GM12878 (cell line): ENCODE data around the gene EFCAB7. TPM values are rescaled to one million over a fixed set of nuclear protein-coding genes. Genes with fewer than 3 reads are reported as not detected.

ENCODE experiments used
- ATAC-seq: fragments of 200-7000 bp; cut with Tn5 transposase; 3 replicates; pipeline ENCODE4 v1.9.1; 2020; ENCODE audit warnings: mild to moderate bottlenecking, moderate library complexity
- BruUV-seq: library from RNA; stranded (reverse); fragments of 400-500 nt; replicated peaks from 2 replicates; lab custom pipeline; 2021; lab: Mats Ljungman, UMichigan
- CTCF ChIA-PET: fragments of 300-600 bp; sonication (Branson Sonifier 250); formaldehyde crosslinking; extraction: SDS; loops from one replicate; lab custom pipeline; 2021; ENCODE audit warnings: inconsistent platforms; lab: Yijun Ruan, JAX
- POLR2A ChIA-PET: fragments of 350-600 bp; formaldehyde crosslinking; extraction: SDS; loops from one replicate; lab custom pipeline; 2021; ENCODE audit warnings: inconsistent platforms; lab: Charles Lee
- RAD21 ChIA-PET: fragments of 300-600 bp; sonication (Branson Sonifier 250); formaldehyde crosslinking; loops from one replicate; lab custom pipeline; 2023; ENCODE audit warnings: antibody characterized with exemption; ENCODE audit not compliant: unreplicated experiment; lab: Charles Lee
- SMC1A ChIA-PET: fragments of 300-600 bp; sonication (Branson Sonifier 250); formaldehyde crosslinking; loops from one replicate; lab custom pipeline; 2023; ENCODE audit not compliant: unreplicated experiment, uncharacterized antibody; lab: Charles Lee
- DNase-seq: peaks from one replicate; pipeline ENCODE4 v3.0.0-alpha.2; 2011; ENCODE audit warnings: low read depth, low spot score
- FAIRE-seq: peaks from 3 replicates; lab custom pipeline; 2011; peaks lifted over from hg19 to GRCh38; lab: Jason Lieb, UNC
- H2AFZ ChIP-seq: 2 replicates; pipeline ENCODE4 v1.6.0; 2011; ENCODE audit warnings: low read depth, low read length, control low read depth; ENCODE audit not compliant: control insufficient read depth
- H3K27ac ChIP-seq: 2 replicates; pipeline ENCODE4 v1.5.1; 2011; ENCODE audit warnings: control low read depth; ENCODE audit not compliant: control insufficient read depth, insufficient read depth
- H3K27me3 ChIP-seq, 2 experiments: replicated peaks in 1 of 2; 2 replicates each; pipeline versions ENCODE4 v1.6.0 to v1.6.1; 2011; ENCODE audit warnings: low read length in 1 of 2; ENCODE audit not compliant: control insufficient read depth in 2 of 2, insufficient read depth in 2 of 2
- H3K36me3 ChIP-seq, 2 experiments: 2 replicates each; pipeline ENCODE4 v1.5.1; 2011; ENCODE audit warnings: low read length in 1 of 2; ENCODE audit not compliant: control insufficient read depth in 2 of 2, insufficient read depth in 2 of 2
- H3K4me1 ChIP-seq: 2 replicates; pipeline ENCODE4 v1.6.1; 2011; ENCODE audit warnings: mild to moderate bottlenecking, low read length, moderate library complexity, mixed read lengths; ENCODE audit not compliant: control insufficient read depth, insufficient read depth
- H3K4me2 ChIP-seq: 2 replicates; pipeline ENCODE4 v1.6.0; 2011; ENCODE audit warnings: control low read depth; ENCODE audit not compliant: control insufficient read depth, insufficient read depth
- H3K4me3 ChIP-seq: fragments of 200-600 bp; sonication (generic); 2 replicates; pipeline ENCODE4 v1.5.1; 2016
- H3K79me2 ChIP-seq: 2 replicates; pipeline ENCODE4 v1.6.0; 2011; ENCODE audit warnings: low read length; ENCODE audit not compliant: control insufficient read depth, insufficient read depth
- H3K9ac ChIP-seq: 2 replicates; pipeline ENCODE4 v1.8.0; 2011; ENCODE audit warnings: low read length, control low read depth, mixed read lengths; ENCODE audit not compliant: control insufficient read depth, insufficient read depth
- H3K9me3 ChIP-seq: replicated peaks from 3 replicates; pipeline ENCODE4 v1.5.1; 2011; ENCODE audit warnings: mild to moderate bottlenecking, low read length; ENCODE audit not compliant: control insufficient read depth, insufficient read depth
- H4K20me1 ChIP-seq: 2 replicates; pipeline ENCODE4 v1.6.0; 2011; ENCODE audit not compliant: control insufficient read depth, insufficient read depth
- GABPA ChIP-seq: IDR thresholded peaks from 2 replicates; pipeline ENCODE4 v1.6.1; 2014; ENCODE audit warnings: antibody characterized with exemption, low read depth, mild to moderate bottlenecking, inconsistent platforms
- IKZF2 ChIP-seq, 2 experiments: fragments of 450-650 bp; IDR thresholded peaks; 2 replicates each; pipeline ENCODE4 v1.6.1; 2017; ENCODE audit warnings: mild to moderate bottlenecking in 2 of 2, moderate library complexity in 2 of 2
- IRF4 ChIP-seq: IDR thresholded peaks from 2 replicates; pipeline ENCODE4 v1.6.1; 2011; ENCODE audit warnings: low read depth, low read length
- KDM1A ChIP-seq: fragments of 200-600 bp; sonication (generic); IDR thresholded peaks from 2 replicates; pipeline ENCODE4 v1.6.1; 2016; ENCODE audit warnings: borderline replicate concordance
- MAX ChIP-seq: IDR thresholded peaks from 2 replicates; pipeline ENCODE4 v1.6.1; 2012; ENCODE audit warnings: low read depth, low read length, improper control_type of control experiment
- PAX8 ChIP-seq: fragments of 450-650 bp; IDR thresholded peaks from 2 replicates; pipeline ENCODE4 v1.6.1; 2017; ENCODE audit warnings: mild to moderate bottlenecking, moderate library complexity
- POLR2AphosphoS2 ChIP-seq: IDR thresholded peaks from 2 replicates; pipeline ENCODE4 v1.6.1; 2011; ENCODE audit warnings: low read depth, mild to moderate bottlenecking, low read length, improper control_type of control experiment, moderate library complexity
- POLR2AphosphoS5 ChIP-seq: IDR thresholded peaks from 2 replicates; pipeline ENCODE4 v1.6.1; 2011; ENCODE audit warnings: mild to moderate bottlenecking, low read length, inconsistent platforms
- ZBTB40 ChIP-seq: fragments of 450-650 bp; IDR thresholded peaks from 2 replicates; pipeline ENCODE4 v1.6.1; 2016; ENCODE audit warnings: mild to moderate bottlenecking, moderate library complexity, borderline replicate concordance
- ZNF24 ChIP-seq: fragments of 450-650 bp; IDR thresholded peaks from 2 replicates; pipeline ENCODE4 v1.6.1; 2017; ENCODE audit warnings: antibody characterized with exemption, mild to moderate bottlenecking
- ZNF622 ChIP-seq: fragments of 450-650 bp; IDR thresholded peaks from 2 replicates; pipeline ENCODE4 v1.6.1; 2017; ENCODE audit warnings: mild to moderate bottlenecking, inconsistent platforms
- WGBS: methylation state at CpG from one replicate; pipeline ENCODE4 v1.1.6; 2016; ENCODE audit warnings: low lambda C conversion rate; ENCODE audit not compliant: insufficient replicate concordance, insufficient coverage; ENCODE audit errors: missing lambda C conversion rate; 5-methylcytosine and 5-hydroxymethylcytosine counted together
- in situ Hi-C: fragments of 300-500 bp; cut with MboI; formaldehyde crosslinking; loops from 9 replicates; pipeline ENCODE4 v1.14.3; 2018; ENCODE audit warnings: mixed read lengths
- intact Hi-C: fragments of 100-400 bp; cut with micrococcal nuclease; formaldehyde crosslinking; loops from one replicate; pipeline ENCODE4 v1.14.2; 2022; ENCODE audit not compliant: unreplicated experiment
- polyA plus RNA-seq, 11 experiments: library from polyadenylated mRNA; depleted of rRNA in 4 of 11; unstranded in 6 of 11; stranded (reverse) in 5 of 11; fragments of >200 nt; fragmentation: Nextera tagmentation in 4 of 11; fragmentation: Illumina TruSeq in 1 of 11; extraction: Ambion mirVana in 4 of 11; extraction: Trizol in 1 of 11; gene quantifications; 1 replicate in 1 of 11; 2 replicates in 10 of 11; pipeline versions ENCODE4 v1.2.1 to v1.2.3, GENCODE V29; 2011 to 2016; ENCODE audit warnings: inconsistent platforms in 2 of 11, missing spikeins in 2 of 11, low read depth in 1 of 11
- total RNA-seq, 4 experiments: library from RNA; depleted of rRNA in 3 of 4; stranded (reverse); fragments of >200 nt in 3 of 4; fragmentation: Illumina TruSeq in 1 of 4; extraction: Trizol in 1 of 4; gene quantifications; 2 replicates each; pipeline versions ENCODE4 v1.2.1 to v1.2.3, GENCODE V29; 2013 to 2021
- TF ChIP-seq, protein P1 (sequence below): fragments of 150-350 bp; IDR thresholded peaks from 2 replicates; pipeline ENCODE4 v1.6.1; 2014; ENCODE audit warnings: mild to moderate bottlenecking, low read depth, low read length

Gene EFCAB7
- total and polyA plus RNA-seq, 10 of the 15 experiments (the other 5 are each of a cell fraction or from before 2014, with no cell fraction given): 4.4 to 9.8 (median 5.7) TPM

- DNase-seq: no peak
- no peak overlapping the region for H3K4me3 ChIP-seq
- ChIA-PET CTCF (interaction anchor here (0.9 to 1.8 kb wide), 4 partner anchors 10 to 49 kb away, joined by 3 to 5 read pairs (median 4); partner anchors contain the start of gene PGM1), POLR2A (no interaction called here)
- BruUV-seq: no TSS peak
- FAIRE-seq: no peak
- H2AFZ ChIP-seq: no peak overlapping the region
- H3K27ac ChIP-seq: no peak overlapping the region
- TF ChIP-seq POLR2AphosphoS2 (no peak), KDM1A (no peak), GABPA (no peak)
- TF ChIP-seq, all 136 proteins: peak for 0
- Histone ChIP-seq H3K79me2 (peaks cover 3% of the 10 kb centered on the region), H3K9ac (no peak overlapping the region), H3K4me1 (peaks cover 8% of the 10 kb centered on the region), H3K4me2 (no peak overlapping the region), H4K20me1 (peaks cover 3% of the 10 kb centered on the region; the same call in 1 of the 2 replicates), H3K36me3 (peaks cover 0 to 2% of the 10 kb centered on the region in 2 experiments; a peak in 1 of 4 replicates), H3K27me3 (no peaks in the 10 kb centered on the region), H3K9me3 (no peaks in the 10 kb centered on the region)
- ChIA-PET SMC1A (interaction anchor here (0.9 kb wide), 1 partner anchor 281 kb away, joined by 3 read pairs; no protein-coding TSS in a partner anchor), RAD21 (no interaction called here)
- intact Hi-C loops: no loop called here
- ATAC-seq: no peak
- in situ Hi-C loops: loop anchor here (5.0 kb wide), 1 partner anchor 535 kb away; no protein-coding TSS in a partner anchor
- 92% methylated on average over 7 of the region's 7 CpGs for WGBS
Measured at GRCh38 chr1:63607322-63607721, 84.0 kb downstream of the EFCAB7 start.

GRCh38 chr1:63611231-63611630 lies 87.9 kb downstream of the EFCAB7 start:
- no TSS peak for BruUV-seq
- H2AFZ ChIP-seq: no peak overlapping the region
- ATAC-seq (no peak), DNase-seq (no peak), FAIRE-seq (no peak)
- RAD21 ChIA-PET: interaction anchor here (2.0 kb wide), 1 partner anchor 54 kb away, joined by 4 read pairs; no protein-coding TSS in a partner anchor
- H3K27ac ChIP-seq: no peak overlapping the region
- POLR2A ChIA-PET: no interaction called here
- H3K9me3 ChIP-seq: no peaks in the 10 kb centered on the region
- H3K4me1 ChIP-seq: peaks cover 8% of the 10 kb centered on the region
- no peak overlapping the region for H3K9ac ChIP-seq
- no peak overlapping the region for H3K4me3 ChIP-seq
- in situ Hi-C loops (loop anchor here (10.0 kb wide), 1 partner anchor 304 kb away; no protein-coding TSS in a partner anchor), intact Hi-C loops (no loop called here)
- no peak overlapping the region for H3K4me2 ChIP-seq
- 96% methylated on average over 3 of the region's 3 CpGs for WGBS
- H3K36me3 ChIP-seq: peaks cover 0 to 2% of the 10 kb centered on the region in 2 experiments; a peak in 1 of 4 replicates
- H3K27me3 ChIP-seq: no peaks in the 10 kb centered on the region
- peaks cover 3% of the 10 kb centered on the region; the same call in 1 of the 2 replicates for H4K20me1 ChIP-seq
- CTCF ChIA-PET: interaction anchor here (0.7 to 1.6 kb wide), 5 partner anchors 29 to 1575 kb away, joined by 3 to 5 read pairs (median 3); no protein-coding TSS in a partner anchor
- H3K79me2 ChIP-seq: peaks cover 2% of the 10 kb centered on the region
- SMC1A ChIA-PET: interaction anchor here (1.3 kb wide), 1 partner anchor 81 kb away, joined by 4 read pairs; no protein-coding TSS in a partner anchor
- TF ChIP-seq PAX8 (no peak), MAX (no peak), POLR2AphosphoS5 (no peak), ZNF24 (no peak), IKZF2 (IDR thresholded peaks at IDR 0.05) (no peak), ZBTB40 (no peak), ZNF622 (no peak), IRF4 (no peak)
- TF ChIP-seq, protein P1, sequence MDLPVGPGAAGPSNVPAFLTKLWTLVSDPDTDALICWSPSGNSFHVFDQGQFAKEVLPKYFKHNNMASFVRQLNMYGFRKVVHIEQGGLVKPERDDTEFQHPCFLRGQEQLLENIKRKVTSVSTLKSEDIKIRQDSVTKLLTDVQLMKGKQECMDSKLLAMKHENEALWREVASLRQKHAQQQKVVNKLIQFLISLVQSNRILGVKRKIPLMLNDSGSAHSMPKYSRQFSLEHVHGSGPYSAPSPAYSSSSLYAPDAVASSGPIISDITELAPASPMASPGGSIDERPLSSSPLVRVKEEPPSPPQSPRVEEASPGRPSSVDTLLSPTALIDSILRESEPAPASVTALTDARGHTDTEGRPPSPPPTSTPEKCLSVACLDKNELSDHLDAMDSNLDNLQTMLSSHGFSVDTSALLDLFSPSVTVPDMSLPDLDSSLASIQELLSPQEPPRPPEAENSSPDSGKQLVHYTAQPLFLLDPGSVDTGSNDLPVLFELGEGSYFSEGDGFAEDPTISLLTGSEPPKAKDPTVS: no peak
